ENCODE measurements around the gene LAGE3.

The LAGE3 gene

DNA sequence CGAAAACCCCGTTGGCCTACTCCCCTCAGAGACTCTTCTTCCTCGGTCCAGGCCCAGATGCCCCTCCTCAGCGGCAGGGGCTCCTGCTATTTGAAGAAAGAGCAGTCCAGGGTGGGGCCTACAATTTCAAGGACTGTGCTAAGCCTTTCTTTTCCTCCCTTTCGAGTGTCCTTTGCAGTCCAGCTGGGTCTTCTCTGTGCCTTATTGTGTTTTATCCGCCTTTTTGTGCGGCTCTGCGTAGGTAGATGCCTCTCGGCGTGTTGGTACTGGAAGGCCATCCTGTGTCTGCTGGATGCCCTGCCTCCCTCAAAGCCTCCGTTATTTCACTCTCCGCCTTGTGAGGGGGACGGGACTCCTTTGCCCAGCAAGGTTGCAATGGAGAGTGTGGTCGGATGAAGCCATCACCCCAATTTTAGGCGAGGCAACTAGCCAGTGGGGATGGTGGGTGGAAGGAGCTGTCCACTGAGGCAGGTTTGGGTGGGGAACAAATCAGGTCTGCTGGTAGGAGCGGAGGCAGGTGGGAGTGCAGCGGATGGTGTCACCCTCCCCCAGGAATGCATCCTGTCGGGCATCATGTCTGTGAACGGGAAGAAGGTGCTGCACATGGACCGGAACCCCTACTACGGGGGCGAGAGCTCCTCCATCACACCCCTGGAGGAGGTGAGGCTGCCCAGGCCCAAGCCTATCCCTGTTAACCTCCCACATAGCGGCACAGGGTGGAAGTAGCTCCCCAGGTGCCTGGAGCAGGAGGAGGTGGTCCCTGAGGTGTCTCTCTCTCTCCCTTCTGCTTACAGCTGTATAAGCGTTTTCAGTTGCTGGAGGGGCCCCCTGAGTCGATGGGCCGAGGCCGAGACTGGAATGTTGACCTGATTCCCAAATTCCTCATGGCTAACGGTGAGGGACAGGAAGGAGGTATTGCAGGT is 40.8 kb downstream of the LAGE3 start:
- Histone ChIP-seq H3K4ac (ENCODE audit: low read depth, low read length) (peak overlapping the region; percentile 95), H2BK120ac (ENCODE audit: insufficient read depth, low read length, poor library complexity) (no peak overlapping the region), H3K79me2 (ENCODE audit: control insufficient read depth, insufficient read depth, low read length, poor library complexity) (peaks cover 16% of the 10 kb centered on the region), H3K14ac (ENCODE audit: low read length) (peak overlapping the region; percentile 82), H3K4me3 (ENCODE audit: low read depth, low read length) (peak overlapping the region; percentile 94), H3K9ac (ENCODE audit: low read length) (peak overlapping the region; percentile 73), H4K8ac (ENCODE audit: low read depth, low read length) (peak overlapping the region; percentile 23), H3K4me2 (ENCODE audit: low read length) (peak overlapping the region; percentile 88), H4K91ac (ENCODE audit: low read depth, low read length) (peak overlapping the region; percentile 39), H2BK12ac (ENCODE audit: low read length) (no peak overlapping the region), H2AK5ac (ENCODE audit: low read length) (peak overlapping the region; percentile 88), H3K18ac (ENCODE audit: low read length) (peak overlapping the region; percentile 21), H3K36me3 (ENCODE audit: control insufficient read depth in 1 of 2, insufficient read depth in 2 of 2, low read length in 2 of 2) (peaks cover 70 to 73% of the 10 kb centered on the region in 2 experiments), H3K23ac (ENCODE audit: low read length) (no peak overlapping the region), H2AFZ (ENCODE audit: insufficient read depth, low read length, poor library complexity) (no peak overlapping the region), H3K79me1 (ENCODE audit: low read length) (peaks cover 10% of the 10 kb centered on the region), H3K27me3 (ENCODE audit: insufficient read depth, low read length) (no peaks in the 10 kb centered on the region), H3K9me3 (ENCODE audit: insufficient read depth, low read depth, low read length) (no peaks in the 10 kb centered on the region), H4K12ac (ENCODE audit: low read depth, low read length) (peak overlapping the region; percentile 19), H3K4me1 (ENCODE audit: control insufficient read depth in 1 of 2, insufficient read depth in 2 of 2, low read length in 2 of 2) (peaks cover 10% of the 10 kb centered on the region in 2 experiments), H2BK5ac (ENCODE audit: low read depth, low read length, poor library complexity) (no peak overlapping the region), H3K27ac (ENCODE audit: low read depth, low read length) (no peak overlapping the region)
- WGBS (ENCODE audit: extremely low coverage, insufficient coverage, insufficient read length), result no CpG with 5 or more reads among the region's 28 CpGs
- no peak for DNase-seq

- Histone ChIP-seq H2BK12ac (ENCODE audit: low read length) (no peak within 1 kb of the TSS), H3K4me3 (ENCODE audit: low read depth, low read length) (peak within 1 kb of the TSS; percentile 94), H4K12ac (ENCODE audit: low read depth, low read length) (peak within 1 kb of the TSS; percentile 64), H4K91ac (ENCODE audit: low read depth, low read length) (peak within 1 kb of the TSS; percentile 97), H3K9ac (ENCODE audit: low read length) (peak within 1 kb of the TSS; percentile 92), H3K4me2 (ENCODE audit: low read length) (peak within 1 kb of the TSS; percentile 88), H2AK5ac (ENCODE audit: low read length) (peak within 1 kb of the TSS; percentile 88), H3K36me3 (ENCODE audit: control insufficient read depth in 1 of 2, insufficient read depth in 2 of 2, low read length in 2 of 2) (peaks cover 71 to 73% of the 10 kb centered on the region in 2 experiments), H2BK120ac (ENCODE audit: insufficient read depth, low read length, poor library complexity) (peak within 1 kb of the TSS; percentile 88), H3K9me3 (ENCODE audit: insufficient read depth, low read depth, low read length) (no peaks in the 10 kb centered on the region), H3K14ac (ENCODE audit: low read length) (peak within 1 kb of the TSS; percentile 88), H3K79me1 (ENCODE audit: low read length) (peaks cover 10% of the 10 kb centered on the region), H2AFZ (ENCODE audit: insufficient read depth, low read length, poor library complexity) (peak within 1 kb of the TSS; percentile 52), H3K18ac (ENCODE audit: low read length) (peak within 1 kb of the TSS; percentile 45), H3K4ac (ENCODE audit: low read depth, low read length) (peak within 1 kb of the TSS; percentile 95), H3K4me1 (ENCODE audit: control insufficient read depth in 1 of 2, insufficient read depth in 2 of 2, low read length in 2 of 2) (peaks cover 10% of the 10 kb centered on the region in 2 experiments), H3K23ac (ENCODE audit: low read length) (no peak within 1 kb of the TSS), H3K27ac (ENCODE audit: low read depth, low read length) (peak within 1 kb of the TSS; percentile 84), H2BK5ac (ENCODE audit: low read depth, low read length, poor library complexity) (peak within 1 kb of the TSS; percentile 93), H3K27me3 (ENCODE audit: insufficient read depth, low read length) (no peaks in the 10 kb centered on the region), H4K8ac (ENCODE audit: low read depth, low read length) (peak within 1 kb of the TSS; percentile 72), H3K79me2 (ENCODE audit: control insufficient read depth, insufficient read depth, low read length, poor library complexity) (peaks cover 16% of the 10 kb centered on the region)
- WGBS (ENCODE audit: extremely low coverage, insufficient coverage, insufficient read length), result no CpG with 5 or more reads among the region's 93 CpGs
- peak in 1 of 2 donors; percentile 50 for DNase-seq
Observed at GRCh38 chrX:154436983-154437752, 41.9 kb downstream of the LAGE3 start, which contains the start of gene GDI1. Gene GDI1 (plus strand): TSS chrX:154437154. CDS start chrX:154437255, 101 bp downstream.

- peak overlapping the region; percentile 18 for H2AK5ac ChIP-seq (ENCODE audit: low read length)
- H3K18ac ChIP-seq (ENCODE audit: low read length), result peak overlapping the region; percentile 29
- no peak overlapping the region for H2BK12ac ChIP-seq (ENCODE audit: low read length)
- DNase-seq, result peak in 1 of 2 donors; percentile 34
- peaks cover 71 to 73% of the 10 kb centered on the region in 2 experiments for H3K36me3 ChIP-seq (ENCODE audit: control insufficient read depth in 1 of 2, insufficient read depth in 2 of 2, low read length in 2 of 2)
- peak overlapping the region; percentile 71 for H3K4me2 ChIP-seq (ENCODE audit: low read length)
- H3K4ac ChIP-seq (ENCODE audit: low read depth, low read length), result peak overlapping the region; percentile 17
- WGBS (ENCODE audit: extremely low coverage, insufficient coverage, insufficient read length), result no CpG with 5 or more reads among the region's 78 CpGs
- no peaks in the 10 kb centered on the region for H3K27me3 ChIP-seq (ENCODE audit: insufficient read depth, low read length)
- H3K27ac ChIP-seq (ENCODE audit: low read depth, low read length), result peak overlapping the region; percentile 84
- H3K79me1 ChIP-seq (ENCODE audit: low read length), result peaks cover 10% of the 10 kb centered on the region
- H3K14ac ChIP-seq (ENCODE audit: low read length), result peak overlapping the region; percentile 88
- H2AFZ ChIP-seq (ENCODE audit: insufficient read depth, low read length, poor library complexity), result no peak overlapping the region
- H4K91ac ChIP-seq (ENCODE audit: low read depth, low read length), result peak overlapping the region; percentile 97
- peak overlapping the region; percentile 64 for H4K12ac ChIP-seq (ENCODE audit: low read depth, low read length)
- peak overlapping the region; percentile 93 for H2BK5ac ChIP-seq (ENCODE audit: low read depth, low read length, poor library complexity)
- no peak overlapping the region for H3K23ac ChIP-seq (ENCODE audit: low read length)
- peak overlapping the region; percentile 54 for H4K8ac ChIP-seq (ENCODE audit: low read depth, low read length)
- H2BK120ac ChIP-seq (ENCODE audit: insufficient read depth, low read length, poor library complexity), result peak overlapping the region; percentile 88
- H3K4me1 ChIP-seq (ENCODE audit: control insufficient read depth in 1 of 2, insufficient read depth in 2 of 2, low read length in 2 of 2), result peaks cover 10% of the 10 kb centered on the region in 2 experiments
- peak overlapping the region; percentile 94 for H3K4me3 ChIP-seq (ENCODE audit: low read depth, low read length)
- H3K9me3 ChIP-seq (ENCODE audit: insufficient read depth, low read depth, low read length), result no peaks in the 10 kb centered on the region
- H3K79me2 ChIP-seq (ENCODE audit: control insufficient read depth, insufficient read depth, low read length, poor library complexity), result peaks cover 16% of the 10 kb centered on the region
- H3K9ac ChIP-seq (ENCODE audit: low read length), result peak overlapping the region; percentile 92
Observed at GRCh38 chrX:154436374-154436982, 42.6 kb downstream of the LAGE3 start.

DNA sequence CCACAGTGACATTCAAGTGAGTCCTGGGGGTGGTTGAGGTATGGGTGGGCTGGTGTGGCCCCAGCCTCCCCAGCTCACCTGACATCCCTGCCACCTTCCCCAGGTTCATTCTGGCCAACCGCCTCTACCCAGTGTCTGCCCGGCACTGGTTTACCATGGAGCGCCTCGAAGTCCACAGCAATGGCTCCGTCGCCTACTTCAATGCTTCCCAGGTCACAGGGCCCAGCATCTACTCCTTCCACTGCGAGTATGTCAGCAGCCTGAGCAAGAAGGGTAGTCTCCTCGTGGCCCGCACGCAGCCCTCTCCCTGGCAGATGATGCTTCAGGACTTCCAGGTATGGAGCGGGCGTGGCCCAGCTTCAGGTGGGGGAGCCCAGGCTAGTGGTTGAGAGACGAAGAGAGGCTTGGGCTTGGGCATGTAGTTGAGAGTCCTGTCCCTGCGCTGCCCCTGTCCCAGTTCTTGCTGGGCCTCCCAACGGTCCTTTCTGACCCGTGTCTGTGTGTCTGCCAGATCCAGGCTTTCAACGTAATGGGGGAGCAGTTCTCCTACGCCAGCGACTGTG is 43.8 kb downstream of the LAGE3 start:
- Histone ChIP-seq H2AK5ac (ENCODE audit: low read length) (no peak overlapping the region), H3K36me3 (ENCODE audit: control insufficient read depth in 1 of 2, insufficient read depth in 2 of 2, low read length in 2 of 2) (peaks cover 63% of the 10 kb centered on the region in 2 experiments), H2BK12ac (ENCODE audit: low read length) (no peak overlapping the region), H3K18ac (ENCODE audit: low read length) (no peak overlapping the region), H3K14ac (ENCODE audit: low read length) (no peak overlapping the region), H3K4me2 (ENCODE audit: low read length) (no peak overlapping the region), H3K9me3 (ENCODE audit: insufficient read depth, low read depth, low read length) (no peaks in the 10 kb centered on the region), H4K91ac (ENCODE audit: low read depth, low read length) (no peak overlapping the region), H3K4me3 (ENCODE audit: low read depth, low read length) (no peak overlapping the region), H3K27ac (ENCODE audit: low read depth, low read length) (no peak overlapping the region), H2BK5ac (ENCODE audit: low read depth, low read length, poor library complexity) (no peak overlapping the region), H3K9ac (ENCODE audit: low read length) (no peak overlapping the region), H3K23ac (ENCODE audit: low read length) (no peak overlapping the region), H3K27me3 (ENCODE audit: insufficient read depth, low read length) (no peaks in the 10 kb centered on the region), H3K79me1 (ENCODE audit: low read length) (peaks cover 10% of the 10 kb centered on the region), H3K4ac (ENCODE audit: low read depth, low read length) (no peak overlapping the region), H3K79me2 (ENCODE audit: control insufficient read depth, insufficient read depth, low read length, poor library complexity) (peaks cover 16% of the 10 kb centered on the region), H4K8ac (ENCODE audit: low read depth, low read length) (no peak overlapping the region), H2AFZ (ENCODE audit: insufficient read depth, low read length, poor library complexity) (no peak overlapping the region), H2BK120ac (ENCODE audit: insufficient read depth, low read length, poor library complexity) (no peak overlapping the region), H4K12ac (ENCODE audit: low read depth, low read length) (no peak overlapping the region), H3K4me1 (ENCODE audit: control insufficient read depth in 1 of 2, insufficient read depth in 2 of 2, low read length in 2 of 2) (peaks cover 18 to 19% of the 10 kb centered on the region in 2 experiments)
- no peak for DNase-seq
- WGBS (ENCODE audit: extremely low coverage, insufficient coverage, insufficient read length), result no CpG with 5 or more reads among the region's 19 CpGs
